Amniotic epithelial cell (primary cell): ENCODE measurements around the gene CCDC60.

Source experiments
- DNase-seq: peaks from one replicate; pipeline ENCODE4 v3.0.0-alpha.2; 2010; ENCODE audit warnings: low read depth

CCDC60 gene

DNA sequence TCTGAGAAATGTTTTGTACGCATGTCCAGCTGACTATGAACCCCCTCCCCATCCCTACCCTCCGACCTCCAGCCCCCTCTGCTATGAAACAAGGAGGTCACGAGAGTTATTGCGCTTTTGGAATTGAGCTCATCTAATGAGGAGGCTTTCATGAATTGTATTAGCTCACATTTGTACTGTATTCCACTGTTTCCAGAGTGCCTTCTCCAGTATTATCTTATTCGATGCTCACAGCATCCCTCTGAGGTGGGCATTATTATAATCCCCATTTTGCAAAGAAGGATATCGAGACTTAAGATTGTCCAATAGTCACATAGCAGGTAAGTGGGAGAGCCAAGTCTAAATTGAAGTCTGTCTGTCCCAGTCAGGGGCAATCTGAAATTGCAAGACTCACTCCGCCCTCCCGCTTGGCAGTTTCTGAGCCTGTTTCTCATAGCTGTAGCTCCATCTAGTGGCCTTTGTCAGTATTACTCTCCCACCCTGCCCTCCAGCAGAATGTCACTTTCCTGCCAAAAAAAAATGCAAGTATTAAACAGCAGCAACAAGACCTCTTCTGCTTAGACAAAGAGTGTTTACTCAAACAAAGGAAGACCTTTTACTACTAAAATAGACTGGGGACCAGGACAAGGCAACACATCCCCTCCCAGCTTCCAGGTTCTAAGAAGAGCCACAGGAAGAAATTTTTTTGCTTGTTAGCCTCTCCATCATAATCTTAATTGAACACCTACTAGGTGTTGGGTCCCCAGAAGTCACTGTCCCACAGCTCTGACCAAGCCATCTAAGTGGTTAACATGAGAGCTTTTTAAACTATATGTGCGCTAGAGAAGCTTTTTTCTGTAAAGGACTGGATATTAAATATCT lies 210.5 kb downstream of the CCDC60 start:
- peak; percentile 63 for DNase-seq

DNA sequence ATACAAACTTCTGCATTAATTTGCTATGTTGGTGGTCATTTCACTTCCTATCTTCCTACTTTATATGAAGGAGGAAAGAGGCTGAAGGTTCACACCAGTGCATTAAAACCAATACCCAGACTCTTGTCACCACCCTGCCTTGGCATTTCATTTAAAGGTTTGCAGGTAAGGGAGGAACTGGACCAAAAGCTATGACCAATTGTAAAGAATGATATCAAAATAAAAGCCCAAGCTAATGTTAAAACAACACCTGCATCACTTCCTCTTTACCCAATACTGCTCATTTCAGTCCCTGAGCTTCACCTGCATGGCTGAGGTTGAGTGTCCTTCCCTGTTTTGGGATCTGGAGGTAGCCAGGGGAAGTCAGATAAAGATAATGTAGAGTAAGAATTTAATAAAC lies 211.8 kb downstream of the CCDC60 start:
- no peak for DNase-seq

DNA sequence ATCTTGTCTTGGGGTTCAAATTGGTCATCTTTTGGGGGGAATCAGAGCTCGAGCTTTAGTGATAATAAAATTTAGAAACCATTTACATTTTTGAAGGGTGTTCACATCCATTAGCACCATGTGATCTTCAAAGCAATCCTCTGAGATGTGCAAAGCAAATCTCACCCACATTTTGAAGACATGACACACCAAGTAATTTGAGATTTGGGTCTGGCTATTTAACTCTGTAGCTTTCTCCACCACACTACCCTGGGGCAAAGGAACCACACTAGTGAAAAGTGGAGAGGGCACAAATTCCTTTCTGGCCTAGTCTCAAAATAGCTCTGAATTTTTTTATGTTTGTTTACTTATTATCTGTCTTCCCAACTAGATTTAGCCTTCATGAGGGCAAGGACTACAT lies 212.5 kb downstream of the CCDC60 start:
- DNase-seq: no peak

DNA sequence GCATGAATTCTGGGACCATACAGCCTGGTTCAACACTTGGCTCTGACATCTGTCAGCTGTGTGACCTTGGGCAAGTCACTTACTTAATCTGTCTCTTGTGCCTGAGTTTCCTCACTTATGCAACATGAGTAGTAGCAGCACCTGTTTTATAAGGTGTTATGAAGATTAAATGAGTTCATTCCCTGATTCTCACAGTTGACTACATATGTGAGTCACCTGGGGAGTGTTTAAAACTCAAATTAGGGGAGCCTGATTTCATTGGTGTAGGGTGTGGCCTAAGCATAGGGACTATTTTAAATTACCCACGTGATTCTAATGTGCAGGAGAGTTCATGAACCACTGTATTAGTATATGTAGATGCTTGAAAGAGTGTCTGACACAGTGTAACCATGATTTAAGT lies 222.3 kb downstream of the CCDC60 start:
- no peak for DNase-seq

DNA sequence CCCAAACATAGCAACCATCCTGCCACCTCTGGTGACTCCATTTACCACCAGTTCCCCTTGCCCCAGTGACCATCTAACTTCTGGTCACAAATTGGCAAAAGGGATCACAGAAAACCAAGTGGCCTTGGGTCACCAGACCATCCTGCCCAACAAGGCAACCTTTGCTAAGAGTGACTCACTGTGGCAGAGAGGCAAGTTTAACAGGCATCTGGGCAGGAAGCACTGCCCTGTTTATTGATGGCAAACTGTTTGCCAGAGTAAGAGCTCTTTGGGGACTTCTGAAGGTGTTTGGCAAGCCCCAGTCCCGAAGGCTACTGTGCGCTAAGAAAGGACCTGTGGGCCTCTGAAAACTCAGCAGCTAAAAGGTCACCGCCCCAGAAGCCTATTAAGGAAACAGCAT lies 230.9 kb downstream of the CCDC60 start:
- DNase-seq: no peak

DNA sequence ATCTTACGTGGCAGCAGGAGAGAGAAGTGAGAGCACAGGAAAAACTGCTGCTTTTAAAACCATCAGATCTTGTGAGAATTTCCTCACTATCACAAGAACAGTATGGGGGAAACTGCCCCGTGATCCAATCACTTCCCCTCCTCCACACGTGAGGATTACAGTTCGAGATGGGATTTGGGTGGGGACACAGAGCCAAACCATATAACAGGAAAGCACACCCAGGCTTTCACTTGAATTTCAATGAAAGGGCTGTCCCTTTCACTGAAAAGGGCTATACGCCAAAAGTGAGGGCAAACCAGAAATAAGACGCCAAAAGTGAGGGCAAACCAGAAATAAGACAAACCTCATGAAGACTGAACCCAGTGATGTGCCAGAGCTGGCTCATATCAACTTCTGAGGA lies 236.2 kb downstream of the CCDC60 start:
- no peak for DNase-seq

DNA sequence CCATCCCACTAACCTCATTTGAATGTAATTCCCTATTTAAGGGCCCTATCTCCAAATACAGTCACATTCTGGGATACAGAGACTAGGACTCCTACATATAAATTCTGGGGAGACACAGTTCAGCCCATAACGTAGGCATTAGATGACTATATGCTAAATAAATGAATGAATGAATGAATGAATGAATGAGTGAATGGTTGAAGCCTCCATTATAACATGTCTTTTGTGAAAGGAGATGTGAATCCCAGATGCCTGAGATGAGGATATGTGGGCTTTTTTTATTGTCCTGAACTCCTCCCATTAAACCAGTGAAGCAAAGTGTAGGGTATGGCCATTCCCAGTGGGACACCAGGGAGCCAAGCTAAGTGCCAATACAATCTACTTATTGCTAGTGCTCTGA lies 238.6 kb downstream of the CCDC60 start:
- DNase-seq: no peak

DNA sequence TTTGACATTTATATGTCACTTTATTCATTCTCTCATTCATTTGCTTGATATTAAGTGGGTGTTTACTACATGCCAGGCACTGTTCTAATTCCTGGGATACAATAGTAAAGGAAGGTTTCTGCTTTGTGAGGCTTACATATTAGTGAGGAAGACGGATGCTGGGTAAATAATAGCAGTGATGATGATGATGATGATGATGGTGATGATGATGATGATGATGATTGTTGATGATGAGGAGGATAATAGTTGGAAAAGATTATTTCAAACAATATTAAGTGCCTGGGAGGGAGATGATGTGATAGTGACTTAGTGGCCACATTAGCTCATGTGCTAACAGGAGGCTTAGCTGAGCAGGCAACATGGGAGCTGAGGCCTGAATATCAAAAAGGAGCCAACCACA lies 239.7 kb downstream of the CCDC60 start:
- no peak for DNase-seq

DNA sequence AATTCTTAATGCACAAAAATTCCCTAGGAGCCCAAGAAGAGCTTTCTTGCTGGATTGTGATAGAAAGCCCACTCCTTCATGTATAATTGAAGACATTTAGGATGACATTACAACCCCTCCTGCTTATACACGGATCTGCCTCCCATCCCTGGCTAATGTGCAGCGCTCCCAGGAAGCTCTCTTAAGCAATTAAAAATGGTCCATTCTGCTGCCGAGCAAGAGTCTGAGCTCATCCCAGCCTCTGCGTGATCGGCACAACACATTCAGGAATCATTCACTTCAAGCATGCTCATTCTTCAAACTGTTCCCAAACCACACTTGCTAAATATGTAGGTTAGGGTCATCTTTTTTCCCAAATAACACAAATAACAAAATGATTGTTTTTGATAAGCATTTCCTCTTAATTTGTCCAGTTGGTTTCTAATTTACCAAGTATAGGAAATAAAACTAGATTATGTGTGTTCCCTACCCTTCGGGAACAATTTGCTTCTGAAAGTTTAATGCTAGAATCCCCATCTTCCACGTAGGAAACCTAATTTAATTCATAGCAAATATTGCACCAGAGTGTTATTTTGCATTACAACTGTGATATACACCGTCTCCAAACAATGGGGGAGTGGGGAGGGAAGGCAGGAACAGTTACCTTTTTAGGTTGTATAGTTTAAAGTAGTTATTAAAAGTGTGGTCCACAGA lies 241.7 kb downstream of the CCDC60 start:
- DNase-seq: no peak

DNA sequence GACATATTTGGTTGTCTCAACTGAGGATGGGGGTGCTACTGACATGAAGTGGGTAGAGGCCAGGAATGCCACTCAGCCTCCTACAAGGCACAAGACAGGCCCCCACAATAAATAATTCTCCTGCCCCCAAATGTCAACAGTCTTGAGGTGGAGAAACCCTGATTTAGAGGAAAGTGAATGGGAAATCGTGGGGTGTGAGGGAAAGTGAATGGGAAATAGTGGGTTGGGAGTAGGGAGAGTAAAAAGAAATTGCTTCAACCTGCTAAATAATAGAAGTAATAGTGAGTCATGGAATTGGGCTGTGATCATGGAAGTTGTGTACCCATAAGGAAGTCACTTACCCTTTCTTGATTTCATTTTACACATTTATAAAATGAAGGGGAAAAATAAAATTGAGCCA lies 242.4 kb downstream of the CCDC60 start:
- no peak for DNase-seq

DNA sequence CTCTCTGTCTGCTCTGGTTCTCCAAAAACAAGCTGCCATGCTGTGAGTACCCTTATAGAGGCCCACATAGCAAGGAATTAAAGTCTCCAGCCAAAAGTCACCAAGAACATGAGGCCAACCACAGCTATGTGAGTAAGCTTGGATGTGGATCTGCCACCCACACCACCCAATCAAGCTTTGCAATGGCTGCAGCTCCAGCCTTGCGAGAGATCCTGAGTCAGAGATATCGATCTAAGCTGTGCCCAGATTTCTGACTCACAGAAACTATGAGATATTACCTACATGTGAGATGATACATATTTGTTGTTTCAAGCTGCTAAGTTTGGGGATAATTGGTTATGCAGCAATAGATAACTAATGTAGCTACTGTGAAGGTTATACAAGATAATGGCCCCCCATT lies 243.6 kb downstream of the CCDC60 start:
- no peak for DNase-seq

DNA sequence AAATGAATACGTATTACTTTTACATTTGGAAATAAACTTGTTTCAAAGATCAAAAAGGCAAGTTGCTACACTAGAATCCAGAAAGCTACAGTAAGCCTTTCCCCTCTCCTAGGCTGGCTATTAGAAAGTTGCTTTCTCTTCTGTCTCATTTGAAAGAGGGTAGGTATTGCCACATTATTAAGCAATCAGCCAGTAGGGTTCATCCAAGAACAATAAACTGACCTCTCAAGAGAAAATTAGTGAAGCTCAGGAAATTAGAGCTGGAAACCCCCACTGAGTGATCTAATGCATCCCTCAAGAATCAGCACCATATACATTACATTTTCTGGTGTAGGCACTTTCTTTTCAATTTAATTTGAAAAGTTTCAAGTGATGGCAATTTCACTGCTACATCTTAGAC lies 254.6 kb downstream of the CCDC60 start:
- DNase-seq: no peak

DNA sequence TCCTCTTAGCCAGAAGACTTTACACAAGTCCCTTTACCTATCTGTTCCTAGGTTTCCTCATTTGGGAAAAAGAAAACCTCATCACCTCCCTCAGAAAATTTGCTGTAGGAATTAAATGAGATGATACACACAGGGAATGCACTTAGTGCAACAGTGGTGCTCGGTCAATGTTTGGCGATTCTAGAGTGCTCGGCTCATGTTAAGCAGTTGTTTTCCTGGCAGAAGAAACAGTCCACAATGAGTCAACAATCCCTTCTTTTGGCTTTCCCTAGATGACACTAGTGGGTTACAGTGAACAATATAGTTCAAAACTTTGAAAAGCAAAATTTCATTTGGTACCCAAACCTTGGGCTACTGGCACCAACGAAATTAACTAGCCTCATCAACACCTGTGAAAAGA lies 255.1 kb downstream of the CCDC60 start:
- no peak for DNase-seq
